ENCODE measurements around the gene MS4A4E.
"Not testable (repeated sequence)": the region's sequence is repeated elsewhere in the genome, so short reads cannot be mapped to it uniquely, and the experiment has no call there.

MS4A4E gene

GRCh38 chr11:60192564-60192963, 50.4 kb downstream of the MS4A4E start:
- H3K4me3 ChIP-seq (ENCODE audit: low read length); H3K36me3 ChIP-seq (ENCODE audit: insufficient read depth, low read length); H3K27me3 ChIP-seq (ENCODE audit: control insufficient read depth, insufficient read depth, low read length); H3K9ac ChIP-seq (ENCODE audit: low read depth, low read length); H3K9me3 ChIP-seq (replicated peaks; ENCODE audit: low read length); H3K4me1 ChIP-seq (ENCODE audit: control insufficient read depth, insufficient read depth, low read length); H3K4me2 ChIP-seq (ENCODE audit: low read length): not testable (repeated sequence)

DNA sequence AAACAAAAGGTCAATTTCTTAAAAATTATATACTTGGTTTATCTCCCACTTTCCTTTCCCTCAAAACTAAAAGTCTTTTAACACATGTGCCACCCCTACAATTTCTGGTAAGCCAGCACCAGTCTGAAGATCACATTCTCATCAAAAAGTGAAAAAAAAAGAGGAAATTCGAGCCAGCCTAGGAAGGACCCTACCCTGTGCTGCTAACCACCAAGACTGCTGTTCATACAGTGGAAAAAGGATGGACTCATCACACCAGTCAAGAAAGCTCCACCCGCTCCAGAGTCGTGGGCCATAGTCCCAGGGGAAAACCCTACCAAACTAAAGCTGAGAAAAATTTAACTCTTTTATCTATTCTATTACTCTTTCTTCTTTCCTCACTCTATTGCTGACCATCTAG, 54.5 kb downstream of the MS4A4E start:
- not testable (repeated sequence) for H3K4me3 ChIP-seq (ENCODE audit: low read length); H3K9me3 ChIP-seq (replicated peaks; ENCODE audit: low read length); H3K36me3 ChIP-seq (ENCODE audit: insufficient read depth, low read length); H3K27me3 ChIP-seq (ENCODE audit: control insufficient read depth, insufficient read depth, low read length); H3K4me2 ChIP-seq (ENCODE audit: low read length); H3K9ac ChIP-seq (ENCODE audit: low read depth, low read length); H3K4me1 ChIP-seq (ENCODE audit: control insufficient read depth, insufficient read depth, low read length)

DNA sequence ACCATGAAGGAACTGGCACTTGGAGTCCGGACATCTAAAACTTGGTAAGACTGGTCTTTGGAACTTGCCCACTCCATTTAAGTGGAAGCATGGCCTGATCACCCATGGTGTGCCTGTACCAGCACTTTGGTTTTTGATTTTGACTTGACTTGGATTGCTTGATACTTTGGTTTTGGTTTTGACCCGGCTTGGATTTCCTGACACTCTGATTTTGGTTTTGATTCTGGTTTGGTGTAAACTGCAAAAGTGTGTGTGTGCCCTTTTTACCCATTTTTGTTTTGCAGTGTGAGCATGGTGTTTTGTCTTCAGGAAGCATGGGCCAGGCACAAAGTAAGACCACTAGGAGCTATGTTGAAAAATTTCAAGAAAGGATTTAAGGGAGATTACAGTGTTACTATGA, 56.8 kb downstream of the MS4A4E start:
- not testable (repeated sequence) for H3K4me2 ChIP-seq (ENCODE audit: low read length); H3K4me1 ChIP-seq (ENCODE audit: control insufficient read depth, insufficient read depth, low read length); H3K9ac ChIP-seq (ENCODE audit: low read depth, low read length); H3K36me3 ChIP-seq (ENCODE audit: insufficient read depth, low read length); H3K27me3 ChIP-seq (ENCODE audit: control insufficient read depth, insufficient read depth, low read length); H3K4me3 ChIP-seq (ENCODE audit: low read length); H3K9me3 ChIP-seq (replicated peaks; ENCODE audit: low read length)

GRCh38 chr11:60185512-60185827, 57.5 kb downstream of the MS4A4E start:
- H3K4me3 ChIP-seq (ENCODE audit: low read length); H3K27me3 ChIP-seq (ENCODE audit: control insufficient read depth, insufficient read depth, low read length); H3K4me1 ChIP-seq (ENCODE audit: control insufficient read depth, insufficient read depth, low read length); H3K9me3 ChIP-seq (replicated peaks; ENCODE audit: low read length); H3K9ac ChIP-seq (ENCODE audit: low read depth, low read length); H3K36me3 ChIP-seq (ENCODE audit: insufficient read depth, low read length); H3K4me2 ChIP-seq (ENCODE audit: low read length): not testable (repeated sequence)

DNA sequence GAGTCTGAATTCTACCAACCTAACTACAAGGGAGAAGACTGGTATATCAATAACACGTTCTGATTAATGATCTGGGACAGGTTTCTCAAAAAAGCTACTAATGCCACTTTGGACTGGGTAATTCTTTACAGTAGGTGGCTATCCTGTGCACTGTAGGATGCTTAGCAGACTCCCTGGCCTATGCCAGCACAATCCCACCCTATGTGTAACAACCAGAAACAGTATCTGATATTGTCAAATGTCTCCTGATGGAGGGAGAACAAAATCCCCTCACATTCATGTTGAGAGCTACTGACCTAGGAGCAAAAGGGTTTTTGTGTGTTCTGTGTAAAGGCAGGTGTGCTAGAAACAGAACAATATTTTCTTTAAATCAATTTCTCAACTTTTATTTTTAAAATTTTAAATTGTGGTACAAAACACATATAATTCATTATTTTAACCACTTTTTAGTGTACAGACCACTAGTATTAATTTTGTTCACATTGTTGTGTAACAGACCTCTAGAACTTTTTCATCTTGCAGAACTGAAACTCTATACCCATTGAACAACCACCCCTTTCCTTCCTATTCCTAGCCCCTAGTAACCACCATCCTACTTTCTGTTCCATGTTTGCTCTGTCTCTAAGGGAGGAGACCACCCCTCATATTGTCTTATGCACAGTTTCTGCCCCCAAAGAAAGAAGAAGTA, 58.0 kb downstream of the MS4A4E start:
- Histone ChIP-seq H3K9ac (ENCODE audit: low read depth, low read length) (no peak overlapping the region), H3K27me3 (ENCODE audit: control insufficient read depth, insufficient read depth, low read length) (no peaks in the 10 kb centered on the region), H3K4me2 (ENCODE audit: low read length) (no peak overlapping the region), H3K4me3 (ENCODE audit: low read length) (no peak overlapping the region), H3K9me3 (replicated peaks; ENCODE audit: low read length) (no peaks in the 10 kb centered on the region), H3K4me1 (ENCODE audit: control insufficient read depth, insufficient read depth, low read length) (no peaks in the 10 kb centered on the region), H3K36me3 (ENCODE audit: insufficient read depth, low read length) (no peaks in the 10 kb centered on the region)

GRCh38 chr11:60183591-60184205, 59.2 kb downstream of the MS4A4E start:
- H3K9ac ChIP-seq (ENCODE audit: low read depth, low read length), result no peak overlapping the region
- no peak overlapping the region for H3K4me2 ChIP-seq (ENCODE audit: low read length)
- H3K27me3 ChIP-seq (ENCODE audit: control insufficient read depth, insufficient read depth, low read length), result no peaks in the 10 kb centered on the region
- no peaks in the 10 kb centered on the region for H3K9me3 ChIP-seq (replicated peaks; ENCODE audit: low read length)
- H3K36me3 ChIP-seq (ENCODE audit: insufficient read depth, low read length), result no peaks in the 10 kb centered on the region
- no peak overlapping the region for H3K4me3 ChIP-seq (ENCODE audit: low read length)
- no peaks in the 10 kb centered on the region for H3K4me1 ChIP-seq (ENCODE audit: control insufficient read depth, insufficient read depth, low read length)

DNA sequence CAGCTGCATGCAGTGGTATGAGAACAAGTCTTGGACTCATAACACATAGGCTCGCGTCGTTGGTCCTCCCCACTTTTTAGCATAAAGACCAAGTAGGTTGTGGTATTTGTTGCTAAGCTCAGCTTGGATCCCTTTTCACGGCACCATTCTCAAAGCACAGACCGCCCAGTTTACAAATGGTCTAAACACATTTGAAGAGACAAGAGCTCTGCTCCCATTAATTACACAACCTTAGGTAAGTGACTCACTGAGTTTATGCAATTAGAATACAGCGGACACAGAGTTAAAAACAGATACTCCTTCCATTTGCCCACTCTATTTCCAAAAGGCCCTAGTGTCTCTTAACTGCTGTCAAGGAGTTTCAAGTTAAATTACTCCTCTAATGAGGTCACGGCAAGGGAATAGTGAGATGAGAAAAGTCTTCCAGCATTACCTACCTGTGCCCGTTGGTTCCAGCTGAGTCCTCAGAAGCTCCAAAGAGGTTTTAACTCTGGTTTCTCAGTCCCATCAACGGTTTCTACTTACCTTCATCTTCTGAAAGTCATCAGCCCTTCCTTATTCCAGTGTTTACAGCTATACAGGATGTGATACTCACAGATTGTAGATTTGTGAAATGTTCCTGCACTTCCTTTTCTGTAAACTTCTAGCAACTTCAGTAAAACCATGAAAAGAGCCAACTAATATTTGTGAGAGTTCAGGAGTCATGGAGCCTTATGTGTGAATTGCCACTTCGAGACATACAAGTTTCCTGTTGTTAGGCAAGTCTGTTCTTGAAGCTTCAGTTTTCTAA, 60.2 kb downstream of the MS4A4E start, which contains the start of gene MS4A6A:
TSS of gene MS4A6A (minus strand) at position 543 of the 790 bp plus-strand sequence. CDS start 1,356 bp downstream, outside the sequence.
- Histone ChIP-seq H3K27me3 (ENCODE audit: control insufficient read depth, insufficient read depth, low read length) (no peaks in the 10 kb centered on the region), H3K4me3 (ENCODE audit: low read length) (no peak within 1 kb of the TSS), H3K36me3 (ENCODE audit: insufficient read depth, low read length) (no peaks in the 10 kb centered on the region), H3K9me3 (replicated peaks; ENCODE audit: low read length) (no peaks in the 10 kb centered on the region), H3K4me1 (ENCODE audit: control insufficient read depth, insufficient read depth, low read length) (no peaks in the 10 kb centered on the region), H3K9ac (ENCODE audit: low read depth, low read length) (no peak within 1 kb of the TSS), H3K4me2 (ENCODE audit: low read length) (no peak within 1 kb of the TSS)

GRCh38 chr11:60175860-60176275, 67.1 kb downstream of the MS4A4E start:
- no peaks in the 10 kb centered on the region for H3K4me1 ChIP-seq (ENCODE audit: control insufficient read depth, insufficient read depth, low read length)
- no peaks in the 10 kb centered on the region for H3K27me3 ChIP-seq (ENCODE audit: control insufficient read depth, insufficient read depth, low read length)

DNA sequence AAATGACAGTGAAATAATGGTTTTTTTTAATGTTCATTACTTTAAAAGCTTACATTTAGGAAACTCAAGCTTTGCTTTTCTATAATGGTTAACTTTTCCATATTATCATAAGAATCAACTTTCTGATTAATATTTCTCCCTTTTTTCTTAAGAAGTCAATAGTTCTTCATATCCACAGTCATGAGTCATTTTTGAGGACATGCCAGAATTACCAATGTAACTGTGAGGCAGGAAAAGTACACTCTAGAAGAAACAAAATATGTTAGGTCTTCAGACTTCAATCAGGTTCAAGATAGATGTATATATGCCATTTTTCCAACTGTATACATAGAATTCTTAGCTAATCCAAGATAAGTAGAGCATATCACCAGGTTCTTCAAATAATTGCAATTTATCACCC, 70.9 kb downstream of the MS4A4E start:
- H3K36me3 ChIP-seq (ENCODE audit: insufficient read depth, low read length), result no peaks in the 10 kb centered on the region
- no peaks in the 10 kb centered on the region for H3K27me3 ChIP-seq (ENCODE audit: control insufficient read depth, insufficient read depth, low read length)
- no peak overlapping the region for H3K9ac ChIP-seq (ENCODE audit: low read depth, low read length)
- no peaks in the 10 kb centered on the region for H3K9me3 ChIP-seq (replicated peaks; ENCODE audit: low read length)
- H3K4me2 ChIP-seq (ENCODE audit: low read length), result no peak overlapping the region
- no peak overlapping the region for H3K4me3 ChIP-seq (ENCODE audit: low read length)
- H3K4me1 ChIP-seq (ENCODE audit: control insufficient read depth, insufficient read depth, low read length), result no peaks in the 10 kb centered on the region

More at GRCh38 chr11:60175860-60176275, 67.1 kb downstream of the MS4A4E start:
- Histone ChIP-seq H3K36me3 (ENCODE audit: insufficient read depth, low read length) (no peaks in the 10 kb centered on the region), H3K9me3 (replicated peaks; ENCODE audit: low read length) (no peaks in the 10 kb centered on the region), H3K4me3 (ENCODE audit: low read length) (no peak overlapping the region), H3K9ac (ENCODE audit: low read depth, low read length) (no peak overlapping the region), H3K4me2 (ENCODE audit: low read length) (no peak overlapping the region)

GRCh38 chr11:60170566-60170965, 72.4 kb downstream of the MS4A4E start:
- H3K4me1 ChIP-seq (ENCODE audit: control insufficient read depth, insufficient read depth, low read length), result no peaks in the 10 kb centered on the region
- H3K36me3 ChIP-seq (ENCODE audit: insufficient read depth, low read length), result no peaks in the 10 kb centered on the region
- no peak overlapping the region for H3K9ac ChIP-seq (ENCODE audit: low read depth, low read length)
- H3K27me3 ChIP-seq (ENCODE audit: control insufficient read depth, insufficient read depth, low read length), result no peaks in the 10 kb centered on the region
- H3K9me3 ChIP-seq (replicated peaks; ENCODE audit: low read length), result no peaks in the 10 kb centered on the region
- H3K4me3 ChIP-seq (ENCODE audit: low read length), result no peak overlapping the region
- no peak overlapping the region for H3K4me2 ChIP-seq (ENCODE audit: low read length)

DNA sequence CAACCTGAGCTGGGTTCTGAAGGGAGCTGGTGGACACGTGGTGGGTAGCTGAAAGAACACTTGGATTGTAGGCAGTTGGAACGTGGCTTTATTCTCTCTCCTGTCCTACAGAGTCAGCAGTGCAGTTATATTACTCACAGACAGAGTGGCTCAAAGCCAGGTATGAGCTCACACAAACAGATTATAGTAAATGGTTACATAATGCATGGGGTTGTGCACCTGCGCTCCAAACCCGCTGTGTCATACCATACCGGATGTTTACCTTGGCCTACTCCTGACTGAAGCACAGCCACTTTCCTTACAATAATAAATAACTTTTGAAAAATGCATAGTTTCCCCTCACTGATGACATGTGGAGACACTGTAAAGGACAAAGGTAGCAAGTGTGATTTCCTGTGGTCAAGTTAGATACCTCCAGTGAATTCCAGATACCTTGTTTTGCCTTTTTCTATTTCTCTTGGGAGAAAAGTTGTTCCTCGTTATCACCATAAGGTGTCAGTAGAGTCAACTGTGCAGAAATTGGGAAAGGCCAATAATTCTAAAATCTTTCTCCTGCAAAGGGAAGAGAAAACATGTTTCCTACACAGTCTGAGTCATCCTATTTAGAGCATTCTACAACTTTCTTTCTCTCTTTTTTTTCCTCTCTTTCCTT, 73.5 kb downstream of the MS4A4E start:
- Histone ChIP-seq H3K4me2 (ENCODE audit: low read length) (no peak overlapping the region), H3K27me3 (ENCODE audit: control insufficient read depth, insufficient read depth, low read length) (no peaks in the 10 kb centered on the region), H3K36me3 (ENCODE audit: insufficient read depth, low read length) (no peaks in the 10 kb centered on the region), H3K4me1 (ENCODE audit: control insufficient read depth, insufficient read depth, low read length) (no peaks in the 10 kb centered on the region), H3K4me3 (ENCODE audit: low read length) (no peak overlapping the region), H3K9ac (ENCODE audit: low read depth, low read length) (no peak overlapping the region), H3K9me3 (replicated peaks; ENCODE audit: low read length) (no peaks in the 10 kb centered on the region)
